GM10248 (cell line): ENCODE measurements around the gene MSL3B.

Source experiments
- CTCF ChIA-PET: fragments of 300-600 bp; sonication (Branson Sonifier 250); formaldehyde crosslinking; extraction: SDS; loops from one replicate; lab custom pipeline; 2021; ENCODE audit warnings: antibody characterized with exemption; lab: Yijun Ruan, JAX
- POLR2A ChIA-PET: fragments of 350-650 bp; sonication (Branson Sonifier 250); formaldehyde crosslinking; extraction: SDS; loops from one replicate; lab custom pipeline; 2020; ENCODE audit warnings: antibody characterized with exemption; lab: Yijun Ruan, JAX
- DNase-seq: peaks from one replicate; pipeline ENCODE4 v3.0.0; 2012; ENCODE audit errors: extremely low spot score
- CTCF ChIP-seq: IDR thresholded peaks from 2 replicates; pipeline ENCODE4 v1.5.1; 2012; ENCODE audit warnings: mild to moderate bottlenecking, low read depth; ENCODE audit errors: extremely low read depth, missing control alignments, control extremely low read depth

The MSL3B gene

GRCh38 chr2:233865838-233866237, 2.3 kb downstream of the MSL3B start:
- no peak for TF ChIP-seq CTCF
- DNase-seq, result no peak
- CTCF ChIA-PET, result interaction anchor here (0.8 to 1.4 kb wide), 2 partner anchors 9 to 13 kb away, joined by 3 read pairs; no protein-coding TSS in a partner anchor
- POLR2A ChIA-PET, result no interaction called here

- POLR2A ChIA-PET, result no interaction called here
- TF ChIP-seq CTCF, result no peak
- no peak for DNase-seq
- CTCF ChIA-PET, result no interaction called here
These were observed 5.9 kb downstream of the MSL3B start for GRCh38 chr2:233862261-233862768.

- ChIA-PET CTCF (interaction anchor here (0.7 to 2.5 kb wide), 13 partner anchors 9 to 643 kb away, joined by 3 to 19 read pairs (median 4); partner anchors contain the start of genes MSL3B and TRPM8), POLR2A (no interaction called here)
- no peak for DNase-seq
- TF ChIP-seq CTCF, result no peak
These were observed 9.9 kb downstream of the MSL3B start for GRCh38 chr2:233858331-233858730.

GRCh38 chr2:233857511-233858141, 10.6 kb downstream of the MSL3B start:
- ChIA-PET CTCF (interaction anchor here (0.7 to 2.5 kb wide), 17 partner anchors 8 to 643 kb away, joined by 3 to 19 read pairs (median 4); partner anchors contain the start of genes MSL3B and TRPM8), POLR2A (no interaction called here)
- no peak for DNase-seq
- TF ChIP-seq CTCF, result peak; percentile 68

GRCh38 chr2:233856184-233856583, 12.0 kb downstream of the MSL3B start:
- CTCF ChIA-PET, result interaction anchor here (1.5 to 2.5 kb wide), 4 partner anchors 9 to 18 kb away, joined by 3 to 19 read pairs (median 8); no protein-coding TSS in a partner anchor
- DNase-seq, result no peak
- POLR2A ChIA-PET, result no interaction called here
- TF ChIP-seq CTCF, result no peak

- ChIA-PET POLR2A (no interaction called here), CTCF (interaction anchor here (1.6 to 2.2 kb wide), 2 partner anchors 8 to 11 kb away, joined by 4 to 6 read pairs; no protein-coding TSS in a partner anchor)
- TF ChIP-seq CTCF, result no peak
- no peak for DNase-seq
These were observed 12.8 kb downstream of the MSL3B start for GRCh38 chr2:233855345-233855744.
